Fibroblast of lung (primary cell): ENCODE measurements around the gene NEUROD2.

Source experiments
- EZH2 ChIP-seq: IDR thresholded peaks from 2 replicates; pipeline ENCODE4 v1.5.1; 2012; ENCODE audit warnings: low read length, control low read depth, mild to moderate bottlenecking; ENCODE audit errors: missing control alignments
- TF ChIP-seq, protein P1 (sequence below), 2 donors: IDR thresholded peaks in 1 of 2; conservative IDR thresholded peaks in 1 of 2; 1 replicate in 1 of 2; 2 replicates in 1 of 2; pipeline ENCODE4 v1.5.1; 2011 to 2012; ENCODE audit warnings: low read length in 2 of 2, control low read depth in 1 of 2, inconsistent platforms in 1 of 2, low read depth in 1 of 2, mild to moderate bottlenecking in 1 of 2

DNA sequence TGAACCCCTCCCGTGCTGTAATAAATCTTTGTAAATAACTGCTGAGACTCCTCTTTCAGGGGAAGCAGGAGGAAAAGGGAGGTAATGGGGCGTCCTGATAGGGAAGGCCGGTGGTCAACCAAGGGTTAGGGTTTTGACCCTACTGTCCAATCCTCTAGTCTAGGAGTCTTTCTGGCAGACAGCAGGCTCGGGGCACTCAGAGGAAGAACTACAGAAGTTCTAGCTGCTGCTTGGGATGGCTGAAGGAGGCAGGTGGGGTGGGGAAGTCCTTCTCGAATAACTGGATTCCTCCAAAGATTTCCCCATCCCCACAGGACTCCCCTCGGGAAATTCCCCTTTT is 28.8 kb upstream of the NEUROD2 start:
- TF ChIP-seq, protein P1, sequence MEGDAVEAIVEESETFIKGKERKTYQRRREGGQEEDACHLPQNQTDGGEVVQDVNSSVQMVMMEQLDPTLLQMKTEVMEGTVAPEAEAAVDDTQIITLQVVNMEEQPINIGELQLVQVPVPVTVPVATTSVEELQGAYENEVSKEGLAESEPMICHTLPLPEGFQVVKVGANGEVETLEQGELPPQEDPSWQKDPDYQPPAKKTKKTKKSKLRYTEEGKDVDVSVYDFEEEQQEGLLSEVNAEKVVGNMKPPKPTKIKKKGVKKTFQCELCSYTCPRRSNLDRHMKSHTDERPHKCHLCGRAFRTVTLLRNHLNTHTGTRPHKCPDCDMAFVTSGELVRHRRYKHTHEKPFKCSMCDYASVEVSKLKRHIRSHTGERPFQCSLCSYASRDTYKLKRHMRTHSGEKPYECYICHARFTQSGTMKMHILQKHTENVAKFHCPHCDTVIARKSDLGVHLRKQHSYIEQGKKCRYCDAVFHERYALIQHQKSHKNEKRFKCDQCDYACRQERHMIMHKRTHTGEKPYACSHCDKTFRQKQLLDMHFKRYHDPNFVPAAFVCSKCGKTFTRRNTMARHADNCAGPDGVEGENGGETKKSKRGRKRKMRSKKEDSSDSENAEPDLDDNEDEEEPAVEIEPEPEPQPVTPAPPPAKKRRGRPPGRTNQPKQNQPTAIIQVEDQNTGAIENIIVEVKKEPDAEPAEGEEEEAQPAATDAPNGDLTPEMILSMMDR (conservative IDR thresholded peaks at IDR 0.05 in 1 of 2, IDR thresholded peaks at IDR 0.05 in 1 of 2; ENCODE audit: low read depth in 1 of 2, low read length in 2 of 2) = no peak
- TF ChIP-seq EZH2 = no peak
